Transverse colon (tissue), 4 donors: Measurements from ENCODE around the gene ATP8B4. TPM values are rescaled to one million over a fixed set of nuclear protein-coding genes. Genes with fewer than 3 reads are reported as not detected.

Source experiments
- DNase-seq: peaks from one replicate; pipeline ENCODE4 v3.0.0-alpha.2; 2019
- H3K27ac ChIP-seq, 4 donors: fragments of 200-600 bp; sonication (generic); 2 replicates each; pipeline ENCODE4 v1.5.1; 2016 to 2018; ENCODE audit warnings: inconsistent platforms in 4 of 4
- H3K27me3 ChIP-seq: fragments of 200-600 bp; sonication (generic); 2 replicates; pipeline ENCODE4 v1.5.1; 2017; ENCODE audit warnings: inconsistent platforms
- H3K36me3 ChIP-seq, 4 donors: fragments of 200-600 bp; sonication (generic); 2 replicates each; pipeline ENCODE4 v1.5.1; 2017 to 2019; ENCODE audit warnings: inconsistent platforms in 4 of 4
- H3K4me1 ChIP-seq, 4 donors: fragments of 200-600 bp; sonication (generic); 2 replicates each; pipeline ENCODE4 v1.5.1; 2017 to 2020; ENCODE audit warnings: inconsistent platforms in 4 of 4
- H3K4me3 ChIP-seq, 4 donors: fragments of 200-600 bp; sonication (generic); 1 replicate in 1 of 4; 2 replicates in 3 of 4; pipeline versions ENCODE4 v1.5.1 to v1.6.1; 2017 to 2019; ENCODE audit warnings: inconsistent platforms in 4 of 4
- H3K9me3 ChIP-seq, 2 donors: fragments of 200-600 bp; sonication (generic); 2 replicates each; pipeline ENCODE4 v1.5.1; 2017 to 2019; ENCODE audit warnings: inconsistent platforms in 2 of 2
- CTCF ChIP-seq, 5 experiments: fragments of 200-600 bp in 3 of 5; fragments of 450-650 bp in 2 of 5; sonication (generic) in 3 of 5; IDR thresholded peaks; 1 replicate in 2 of 5; 2 replicates in 3 of 5; pipeline ENCODE4 v1.5.1; 2016 to 2017; ENCODE audit warnings: antibody characterized with exemption in 5 of 5, inconsistent platforms in 3 of 5, mild to moderate bottlenecking in 2 of 5, moderate library complexity in 1 of 5
- EP300 ChIP-seq: sonication (generic); formaldehyde crosslinking; IDR thresholded peaks from one replicate; pipeline ENCODE4 v1.6.1; 2017; ENCODE audit warnings: antibody characterized with exemption, low read depth
- POLR2A ChIP-seq: fragments of 450-650 bp; IDR thresholded peaks from one replicate; pipeline ENCODE4 v1.6.1; 2016; ENCODE audit warnings: antibody characterized with exemption, mild to moderate bottlenecking, moderate library complexity
- POLR2AphosphoS5 ChIP-seq, 3 donors: sonication (generic); formaldehyde crosslinking; IDR thresholded peaks; one replicate each; pipeline ENCODE4 v1.6.1; 2016; ENCODE audit warnings: antibody characterized with exemption in 3 of 3
- WGBS, 2 donors: methylation state at CpG; one replicate each; pipeline ENCODE4 v1.1.5; 2018; ENCODE audit warnings: low coverage in 1 of 2; 5-methylcytosine and 5-hydroxymethylcytosine counted together
- in situ Hi-C, 4 donors: fragments of 200-750 bp; cut with MboI; loops; one replicate each; pipeline versions ENCODE4 v1.15.0 to v1.15.1; 2017; ENCODE audit warnings: low sequenced_read_pairs in 3 of 4, low pct_ligation_motif_present in 1 of 4, low pct_unique_long_range_greater_than_20kb in 1 of 4
- intact Hi-C: fragments of 100-400 bp; cut with DNase I; formaldehyde crosslinking; loops from one replicate; pipeline ENCODE4 v1.15.1; 2023; ENCODE audit warnings: low total_unique reads
- total RNA-seq, 4 donors: library from RNA; depleted of rRNA; stranded (reverse); fragments of >200 nt; gene quantifications; one replicate each; pipeline ENCODE4 v1.1.0, GENCODE V29; 2016

The ATP8B4 gene
- total RNA-seq, 4 donors from 2014 or later, result 6.2 to 26.2 (median 8.5) TPM

GRCh38 chr15:49826640-49827234 is 292.3 kb downstream of the ATP8B4 start:
- TF ChIP-seq CTCF (IDR thresholded peaks at IDR 0.05) (no peak), EP300 (no peak), POLR2AphosphoS5 (IDR thresholded peaks at IDR 0.05) (no peak), POLR2A (no peak)
- intact Hi-C loops, result no loop called here
- in situ Hi-C loops, result no loop called here
- Histone ChIP-seq H3K9me3 (no peaks in the 10 kb centered on the region), H3K4me3 (no peak overlapping the region), H3K4me1 (peaks cover 0 to 4% (median 0%) of the 10 kb centered on the region in 4 donors), H3K36me3 (no peaks in the 10 kb centered on the region), H3K27me3 (no peaks in the 10 kb centered on the region), H3K27ac (no peak overlapping the region)
- no peak for DNase-seq

DNA sequence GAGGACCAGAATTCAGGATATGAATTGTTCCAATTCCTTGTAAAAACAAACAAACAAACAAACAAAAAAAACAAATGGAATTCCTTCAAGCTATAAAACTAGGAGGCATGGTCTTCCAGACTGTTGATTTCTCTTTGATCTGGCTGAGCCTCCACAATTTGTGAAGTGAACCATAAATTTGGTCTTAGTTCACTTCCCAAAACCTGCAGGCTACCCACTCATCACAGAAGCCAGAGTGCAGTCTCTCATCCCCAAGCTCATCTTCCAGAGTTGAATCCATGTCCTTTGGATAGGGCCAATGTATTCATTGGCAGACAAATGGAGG is 294.3 kb downstream of the ATP8B4 start:
- Histone ChIP-seq H3K27ac (no peak overlapping the region), H3K27me3 (no peaks in the 10 kb centered on the region), H3K4me1 (peaks cover 0 to 4% (median 0%) of the 10 kb centered on the region in 4 donors), H3K4me3 (no peak overlapping the region), H3K36me3 (no peaks in the 10 kb centered on the region), H3K9me3 (no peaks in the 10 kb centered on the region)
- intact Hi-C loops (no loop called here), in situ Hi-C loops (no loop called here)
- TF ChIP-seq CTCF (IDR thresholded peaks at IDR 0.05) (no peak), POLR2A (no peak), POLR2AphosphoS5 (IDR thresholded peaks at IDR 0.05) (no peak), EP300 (no peak)
- no peak for DNase-seq

DNA sequence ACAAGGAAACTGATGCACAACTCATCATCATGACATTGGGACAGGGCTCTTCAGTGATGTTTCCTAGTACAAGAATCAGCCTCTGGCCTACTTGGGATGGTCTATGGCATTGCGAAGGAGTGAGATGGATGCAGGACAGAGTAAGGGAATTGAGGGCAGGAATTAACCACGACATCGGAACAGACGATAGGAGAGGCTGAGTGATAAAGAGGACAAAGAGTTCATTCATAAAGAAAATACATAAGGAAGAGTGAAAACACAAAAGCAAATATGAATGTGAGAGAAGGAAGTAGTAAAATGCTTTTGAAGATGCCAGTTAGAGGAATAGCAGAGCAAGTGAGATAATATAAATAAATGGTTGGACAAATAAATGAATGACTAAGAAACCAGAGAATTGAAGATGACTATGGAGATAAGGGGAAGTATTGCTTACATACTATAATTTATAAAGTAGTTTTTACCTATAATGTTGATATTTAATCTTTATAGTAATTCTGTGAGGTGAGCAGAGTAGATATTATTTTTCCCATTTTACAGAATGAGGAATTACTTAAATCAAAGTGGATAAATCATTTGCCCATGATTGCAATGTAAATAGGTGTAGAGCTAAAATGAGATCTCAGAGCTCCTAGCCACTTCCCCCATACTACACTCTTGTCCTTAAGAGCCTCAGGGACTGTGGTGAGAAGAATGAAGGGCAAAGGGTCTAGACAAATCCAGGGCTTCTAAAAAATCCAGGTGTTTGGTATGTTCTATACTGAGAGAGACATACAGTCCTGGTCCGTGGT is 294.9 kb downstream of the ATP8B4 start:
- WGBS, 2 donors, result 35 to 40% methylated on average over 1 to 5 of the region's 5 CpGs
- intact Hi-C loops (no loop called here), in situ Hi-C loops (no loop called here)

DNA sequence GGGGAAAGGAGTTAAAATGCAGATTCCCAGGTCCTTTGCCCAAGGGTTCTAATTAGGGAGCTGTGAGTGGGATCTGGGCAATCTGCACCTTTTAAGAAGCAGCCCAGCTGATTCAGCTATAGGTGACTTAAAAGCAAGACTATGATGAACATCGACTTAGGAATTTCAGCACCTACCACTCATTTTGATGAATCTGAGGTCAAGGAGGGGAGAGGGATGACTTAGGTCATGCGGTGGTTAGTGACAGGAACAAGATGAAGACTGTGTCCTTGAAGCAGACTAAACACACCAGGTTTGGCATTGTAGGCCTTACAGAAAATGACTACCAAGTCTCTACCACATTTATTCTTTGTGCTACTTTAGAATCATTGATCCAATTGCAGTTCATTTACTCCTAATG is 301.9 kb downstream of the ATP8B4 start:
- 77 to 84% methylated on average over 2 of the region's 2 CpGs for WGBS, 2 donors
- in situ Hi-C loops, result no loop called here
- H3K4me1 ChIP-seq, result peaks cover 0 to 2% (median 0%) of the 10 kb centered on the region in 4 donors
- H3K27me3 ChIP-seq, result no peaks in the 10 kb centered on the region
- DNase-seq, result no peak
- intact Hi-C loops, result no loop called here
- H3K36me3 ChIP-seq, result no peaks in the 10 kb centered on the region
- no peak overlapping the region for H3K27ac ChIP-seq
- H3K4me3 ChIP-seq, result no peak overlapping the region
- TF ChIP-seq POLR2A, result no peak
- H3K9me3 ChIP-seq, result no peaks in the 10 kb centered on the region

More for the DNA sequence above, 294.9 kb downstream of the ATP8B4 start:
- Histone ChIP-seq H3K9me3 (no peaks in the 10 kb centered on the region), H3K4me1 (peaks cover 0 to 4% (median 0%) of the 10 kb centered on the region in 4 donors), H3K36me3 (no peaks in the 10 kb centered on the region), H3K27ac (no peak overlapping the region), H3K27me3 (no peaks in the 10 kb centered on the region), H3K4me3 (no peak overlapping the region)
- peak; percentile 18 for DNase-seq
- TF ChIP-seq POLR2A (no peak), CTCF (IDR thresholded peaks at IDR 0.05) (no peak), POLR2AphosphoS5 (IDR thresholded peaks at IDR 0.05) (no peak), EP300 (no peak)
